NB4 (cell line): ENCODE data around the gene ATP10A.

Source experiments
- MYC ChIP-seq: IDR thresholded peaks from 2 replicates; pipeline ENCODE4 v1.6.1; 2011; ENCODE audit warnings: low read depth, low read length
- POLR2A ChIP-seq: IDR thresholded peaks from 2 replicates; pipeline ENCODE4 v1.6.1; 2011; ENCODE audit warnings: mild to moderate bottlenecking; ENCODE audit not compliant: insufficient read length; ENCODE audit errors: extremely low read depth
- TF ChIP-seq, protein P1 (sequence below): IDR thresholded peaks from one replicate; pipeline ENCODE4 v1.5.1; 2012; ENCODE audit warnings: low read depth, low read length
- TF ChIP-seq, protein P2 (sequence below): IDR thresholded peaks from 2 replicates; pipeline ENCODE4 v1.6.1; 2011; ENCODE audit warnings: low read depth, low read length

DNA sequence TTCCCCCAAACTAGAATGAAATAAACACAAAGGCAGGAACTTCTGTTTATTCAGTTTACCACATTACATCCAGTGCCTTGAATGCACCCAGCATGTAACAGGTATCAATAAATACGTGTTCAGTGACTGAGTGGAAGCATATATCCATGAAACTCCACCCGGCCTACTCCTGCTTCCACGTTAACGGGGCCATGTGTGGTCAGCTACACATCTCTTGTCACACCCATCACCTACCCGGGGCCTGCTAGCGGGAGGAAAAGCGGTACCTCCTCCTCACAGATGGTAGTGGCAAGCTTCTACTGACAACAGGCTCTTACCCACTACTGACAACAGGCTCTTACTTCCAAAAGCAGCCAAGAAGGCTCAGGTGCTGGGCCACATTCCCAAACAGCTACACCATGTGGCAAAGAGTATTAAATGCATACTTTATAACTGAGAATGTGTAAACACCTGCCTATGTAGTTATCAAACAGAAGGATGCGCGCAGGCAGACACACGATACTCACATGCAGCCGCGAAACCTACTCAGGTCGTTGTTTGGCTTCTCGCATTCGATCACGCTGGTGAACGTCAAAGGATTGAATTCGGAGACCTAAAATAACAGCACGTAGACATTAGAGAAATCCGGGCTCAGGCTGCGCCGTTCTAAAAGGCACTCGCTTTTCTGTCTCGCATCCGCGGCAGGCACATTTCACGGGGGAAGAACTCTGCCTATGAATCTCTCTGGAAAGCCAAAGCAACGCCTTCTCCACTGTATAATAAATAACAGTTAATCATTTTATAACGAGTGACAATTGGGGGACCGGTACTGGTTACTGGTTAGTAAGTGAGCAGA is 127.4 kb downstream of the ATP10A start:
- TF ChIP-seq, protein P1, sequence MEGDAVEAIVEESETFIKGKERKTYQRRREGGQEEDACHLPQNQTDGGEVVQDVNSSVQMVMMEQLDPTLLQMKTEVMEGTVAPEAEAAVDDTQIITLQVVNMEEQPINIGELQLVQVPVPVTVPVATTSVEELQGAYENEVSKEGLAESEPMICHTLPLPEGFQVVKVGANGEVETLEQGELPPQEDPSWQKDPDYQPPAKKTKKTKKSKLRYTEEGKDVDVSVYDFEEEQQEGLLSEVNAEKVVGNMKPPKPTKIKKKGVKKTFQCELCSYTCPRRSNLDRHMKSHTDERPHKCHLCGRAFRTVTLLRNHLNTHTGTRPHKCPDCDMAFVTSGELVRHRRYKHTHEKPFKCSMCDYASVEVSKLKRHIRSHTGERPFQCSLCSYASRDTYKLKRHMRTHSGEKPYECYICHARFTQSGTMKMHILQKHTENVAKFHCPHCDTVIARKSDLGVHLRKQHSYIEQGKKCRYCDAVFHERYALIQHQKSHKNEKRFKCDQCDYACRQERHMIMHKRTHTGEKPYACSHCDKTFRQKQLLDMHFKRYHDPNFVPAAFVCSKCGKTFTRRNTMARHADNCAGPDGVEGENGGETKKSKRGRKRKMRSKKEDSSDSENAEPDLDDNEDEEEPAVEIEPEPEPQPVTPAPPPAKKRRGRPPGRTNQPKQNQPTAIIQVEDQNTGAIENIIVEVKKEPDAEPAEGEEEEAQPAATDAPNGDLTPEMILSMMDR = no peak
- TF ChIP-seq POLR2A = no peak
- TF ChIP-seq, protein P2, sequence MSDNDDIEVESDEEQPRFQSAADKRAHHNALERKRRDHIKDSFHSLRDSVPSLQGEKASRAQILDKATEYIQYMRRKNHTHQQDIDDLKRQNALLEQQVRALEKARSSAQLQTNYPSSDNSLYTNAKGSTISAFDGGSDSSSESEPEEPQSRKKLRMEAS = no peak
- no peak for TF ChIP-seq MYC
